Motor neuron (in vitro differentiated cells): ENCODE measurements around the gene RALGAPA2. TPM values are rescaled to one million over a fixed set of nuclear protein-coding genes. Genes with fewer than 3 reads are reported as not detected.

Source experiments
- ATAC-seq, 8 experiments: fragments of 200-7000 bp; cut with Tn5 transposase; replicated peaks in 6 of 8; 2 replicates each; pipeline ENCODE4 v1.8.0; 2021; ENCODE audit warnings: mild to moderate bottlenecking in 8 of 8, moderate library complexity in 8 of 8
- H3K27ac ChIP-seq, 2 donors: fragments of 250-450 bp; sonication (Bioruptor Pico); 2 replicates each; pipeline ENCODE4 v1.9.0; 2021; ENCODE audit warnings: antibody characterized with exemption in 2 of 2, mild to moderate bottlenecking in 2 of 2, moderate library complexity in 1 of 2
- H3K4me1 ChIP-seq, 2 donors: fragments of 250-450 bp; sonication (Bioruptor Pico); replicated peaks in 1 of 2; 2 replicates each; pipeline ENCODE4 v1.6.1; 2021; ENCODE audit warnings: antibody characterized with exemption in 2 of 2, mild to moderate bottlenecking in 2 of 2, moderate library complexity in 1 of 2
- H3K4me3 ChIP-seq, 5 donors: fragments of 250-450 bp; sonication (Bioruptor Pico); 2 replicates each; pipeline ENCODE4 v1.9.0; 2021; ENCODE audit warnings: antibody characterized with exemption in 5 of 5, mild to moderate bottlenecking in 5 of 5, moderate library complexity in 4 of 5
- WGBS, 10 experiments: fragments of 450-650 bp; shearing (Covaris generic); methylation state at CpG; one replicate each; pipeline ENCODE4 v1.0.0; 2022; 5-methylcytosine and 5-hydroxymethylcytosine counted together
- in situ Hi-C, 9 experiments: fragments of 400-800 bp; cut with MboI; loops; one replicate each; pipeline ENCODE4 v1.15.0; 2021; ENCODE audit warnings: low sequenced_read_pairs in 9 of 9, low pct_unique_long_range_greater_than_20kb in 2 of 9; ENCODE audit not compliant: unreplicated experiment in 9 of 9
- total RNA-seq, 8 experiments: library from RNA; unstranded; fragments of 300-600 nt; gene quantifications; 2 replicates each; pipeline versions ENCODE4 v1.2.3 to v1.2.4, GENCODE V29; 2022

Gene RALGAPA2
- total RNA-seq, 8 experiments from 2014 or later = 10.7 to 67.4 (median 20.2) TPM

DNA sequence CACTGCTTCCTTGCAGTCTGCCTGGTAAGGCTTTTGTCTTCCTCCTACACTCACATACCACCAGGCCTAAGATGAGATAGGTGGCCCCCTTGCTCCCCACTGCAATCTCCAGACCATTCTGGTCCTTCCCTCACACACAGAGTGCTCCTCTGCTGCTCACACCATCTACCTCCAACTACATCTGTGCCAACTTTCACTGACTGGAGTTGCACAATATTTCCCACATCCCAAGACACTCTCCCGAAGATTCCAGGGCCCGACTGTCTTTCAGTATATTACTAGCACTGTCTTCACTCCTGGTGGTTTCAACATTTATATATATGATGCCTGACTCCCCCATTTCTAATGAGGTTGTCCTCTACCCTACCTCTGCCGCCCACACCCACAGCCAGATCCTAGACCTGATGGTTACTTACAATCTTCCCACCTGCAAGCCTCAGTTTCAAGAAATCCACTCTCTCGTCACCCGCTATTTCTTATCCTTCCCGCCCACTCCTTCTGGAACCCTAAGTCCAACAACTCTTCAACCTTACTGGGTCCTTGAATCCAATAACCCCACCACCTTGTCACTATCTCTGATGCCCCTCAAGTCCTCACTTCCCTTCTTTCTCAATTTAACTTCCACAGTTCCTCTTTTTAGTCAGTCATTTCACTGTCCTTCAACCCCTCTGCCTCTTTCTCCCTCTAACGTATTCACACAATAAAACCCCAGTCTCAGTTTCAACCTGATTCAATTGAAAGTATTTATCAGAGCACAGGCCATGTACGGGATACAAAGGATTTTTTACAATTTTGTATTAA, 21.6 kb downstream of the RALGAPA2 start:
- in situ Hi-C loops = no loop called here
- Histone ChIP-seq H3K4me1 (no peaks in the 10 kb centered on the region), H3K27ac (no peak overlapping the region), H3K4me3 (no peak overlapping the region)
- 71 to 100% (median 90%) methylated on average over 4 to 8 of the region's 8 CpGs for WGBS, 10 experiments
- no peak for ATAC-seq

DNA sequence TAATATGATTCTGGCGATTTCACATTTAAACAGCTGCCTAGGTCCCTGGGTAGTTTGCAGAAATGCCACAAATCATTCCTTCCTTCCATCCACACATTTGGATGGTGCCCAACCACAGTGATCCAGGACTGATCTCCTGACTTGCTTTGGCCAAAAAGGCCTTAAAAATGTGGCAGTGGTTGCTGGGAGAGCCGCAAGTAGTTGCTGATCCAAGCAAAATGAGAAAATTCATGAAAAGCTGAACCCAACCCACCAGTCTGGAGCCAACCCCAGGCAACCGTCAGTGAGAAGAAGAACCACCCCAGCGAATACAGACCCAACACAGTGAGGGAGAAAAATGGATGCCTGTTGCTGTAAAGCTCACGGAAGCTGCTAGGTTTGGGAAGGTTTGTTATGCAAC, 25.1 kb downstream of the RALGAPA2 start:
- no peak for ATAC-seq
- in situ Hi-C loops = no loop called here
- Histone ChIP-seq H3K4me3 (no peak overlapping the region), H3K27ac (no peak overlapping the region), H3K4me1 (no peaks in the 10 kb centered on the region)
- 63 to 100% (median 84%) methylated on average over 1 to 4 of the region's 5 CpGs; no CpG with 5 or more reads in 1 of the 10 experiments for WGBS, 10 experiments

DNA sequence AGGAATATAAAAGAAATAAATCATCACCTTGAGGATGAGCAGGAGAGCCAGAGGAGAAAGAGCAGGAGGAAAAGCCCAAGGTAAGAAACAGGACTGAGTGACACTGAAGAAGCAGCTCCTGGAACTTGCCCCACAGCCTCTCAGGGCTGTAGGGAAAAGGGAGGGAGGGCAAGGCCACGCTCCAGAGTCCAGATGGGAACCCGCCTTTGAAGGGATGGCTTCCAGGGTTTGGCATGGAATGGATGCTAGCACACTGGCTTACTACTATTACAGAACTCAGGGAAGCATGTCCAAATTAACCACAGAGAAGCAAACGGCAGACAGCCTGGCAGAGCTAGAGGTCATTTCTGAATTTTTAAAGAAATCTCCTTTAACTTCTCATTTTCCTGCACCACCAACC, 26.8 kb downstream of the RALGAPA2 start:
- no peak for ATAC-seq
- in situ Hi-C loops = no loop called here
- no peaks in the 10 kb centered on the region for H3K4me1 ChIP-seq
- H3K4me3 ChIP-seq = no peak overlapping the region
- no peak overlapping the region for H3K27ac ChIP-seq
- 17 to 100% (median 82%) methylated on average over 1 to 2 of the region's 3 CpGs; no CpG with 5 or more reads in 3 of the 10 experiments for WGBS, 10 experiments

DNA sequence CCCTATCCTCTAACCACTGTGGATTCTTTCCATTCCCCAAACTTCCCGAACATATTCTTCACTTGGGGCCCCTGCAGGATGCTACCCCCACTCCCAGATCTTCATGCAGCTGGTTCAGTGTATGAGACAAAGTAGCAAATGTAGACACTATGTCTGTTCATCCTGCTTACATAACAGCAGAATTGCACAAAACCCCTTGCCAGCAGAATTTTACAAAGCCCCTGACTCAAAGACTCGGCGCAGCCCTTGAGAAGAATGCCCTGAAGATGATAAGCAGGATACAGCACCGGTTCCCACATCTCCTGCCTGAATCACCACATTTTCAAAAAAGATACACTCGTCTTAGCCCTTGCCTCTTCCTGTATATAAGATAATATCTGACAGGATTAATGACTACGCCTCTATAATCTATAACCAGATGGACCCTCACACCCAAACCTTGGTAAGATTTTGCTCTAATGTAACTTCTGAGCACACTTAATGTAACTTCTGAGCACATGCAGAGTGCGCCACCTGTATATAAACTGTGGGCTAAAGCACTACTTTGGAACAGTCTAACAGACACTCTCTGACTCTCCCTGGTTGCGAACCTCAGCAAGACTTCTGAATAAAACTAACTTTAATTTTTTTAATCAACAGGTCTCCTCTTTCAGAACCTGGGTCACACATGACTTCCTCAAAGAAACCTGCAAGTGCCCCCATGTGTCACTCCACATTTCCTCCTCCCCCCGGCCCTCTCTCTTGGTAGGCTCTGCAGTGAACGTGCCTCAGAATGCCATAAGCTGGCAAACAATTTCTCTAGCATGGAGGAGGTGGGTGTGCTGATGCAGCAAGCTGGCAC, 28.7 kb downstream of the RALGAPA2 start:
- ATAC-seq = no peak
- Histone ChIP-seq H3K4me3 (no peak overlapping the region), H3K27ac (no peak overlapping the region), H3K4me1 (no peaks in the 10 kb centered on the region)
- WGBS, 10 experiments = 66 to 100% (median 91%) methylated on average over 1 to 9 of the region's 10 CpGs; no CpG with 5 or more reads in 2 of the 10 experiments
- in situ Hi-C loops = no loop called here

DNA sequence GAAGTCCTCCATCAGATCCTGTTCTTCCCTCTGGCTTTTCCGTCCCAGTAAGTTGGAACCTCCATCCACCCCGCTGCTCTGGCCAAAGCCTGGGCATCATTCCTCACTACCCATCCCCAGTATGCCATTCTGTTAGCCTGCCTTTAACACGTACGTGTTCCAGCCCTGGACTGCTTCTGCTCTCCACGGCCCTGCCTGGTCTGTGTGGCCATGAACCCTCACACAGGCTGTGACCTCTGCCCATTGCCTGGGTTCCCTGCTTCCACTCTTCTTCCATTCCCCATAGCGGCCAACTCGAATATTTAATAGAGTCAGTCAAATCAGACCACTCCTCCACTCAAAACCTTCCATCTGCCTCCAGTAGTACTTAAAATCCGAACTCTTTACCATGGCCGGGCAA, 29.4 kb downstream of the RALGAPA2 start:
- Histone ChIP-seq H3K4me3 (no peak overlapping the region), H3K27ac (no peak overlapping the region), H3K4me1 (no peaks in the 10 kb centered on the region)
- 71 to 100% (median 94%) methylated on average over 1 to 8 of the region's 9 CpGs; no CpG with 5 or more reads in 1 of the 10 experiments for WGBS, 10 experiments
- ATAC-seq = no peak
- in situ Hi-C loops = no loop called here

DNA sequence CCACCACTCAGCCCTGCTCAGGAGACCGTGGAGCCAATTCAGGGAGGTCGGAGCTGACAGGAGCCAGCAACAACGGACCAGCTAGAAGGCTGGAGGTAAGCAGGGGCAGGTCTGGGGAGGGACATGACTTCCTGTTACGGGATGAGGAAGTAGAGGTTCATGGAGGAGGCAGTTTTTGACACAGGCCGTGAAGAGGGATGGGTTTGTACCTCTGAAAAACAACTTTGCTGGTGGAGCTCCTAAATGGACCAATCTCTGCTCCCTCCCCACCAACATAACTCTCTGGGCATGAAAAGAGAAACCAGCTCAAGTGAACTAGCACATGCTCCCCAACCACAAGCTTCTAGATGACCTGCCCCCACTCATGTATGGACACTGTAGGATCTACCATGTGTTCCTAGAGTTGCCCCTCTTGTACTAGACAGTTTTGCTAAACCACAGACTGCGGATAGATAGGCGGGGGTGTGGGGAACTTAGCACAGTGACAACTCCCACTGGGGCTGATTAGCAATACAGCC, 31.4 kb downstream of the RALGAPA2 start:
- WGBS, 10 experiments = 71 to 100% (median 83%) methylated on average over 1 to 7 of the region's 7 CpGs; no CpG with 5 or more reads in 2 of the 10 experiments
- ATAC-seq = no peak
- H3K4me1 ChIP-seq = no peaks in the 10 kb centered on the region
- in situ Hi-C loops = no loop called here
- no peak overlapping the region for H3K27ac ChIP-seq
- no peak overlapping the region for H3K4me3 ChIP-seq

DNA sequence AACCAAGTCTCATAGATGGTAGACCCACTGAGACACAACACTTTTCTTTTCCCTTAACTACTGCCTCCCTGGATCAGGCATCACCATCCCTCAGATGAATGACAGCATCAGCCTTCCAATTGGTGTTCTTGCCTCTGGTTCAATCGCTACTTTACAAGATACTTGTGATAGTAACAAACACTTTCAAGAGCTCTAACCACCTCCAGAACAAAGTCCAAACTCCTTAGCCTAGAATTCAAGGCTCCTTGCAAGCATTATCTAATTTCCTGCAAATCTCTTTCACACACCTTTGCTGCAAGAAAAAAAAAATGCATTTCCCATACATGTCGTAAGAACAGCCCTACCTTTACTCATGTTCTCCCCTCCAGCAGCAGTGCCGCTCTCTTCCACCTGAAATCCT, 33.1 kb downstream of the RALGAPA2 start:
- 47 to 100% (median 94%) methylated on average over 2 to 3 of the region's 3 CpGs; no CpG with 5 or more reads in 2 of the 10 experiments for WGBS, 10 experiments
- H3K4me3 ChIP-seq = no peak overlapping the region
- in situ Hi-C loops = loop anchor here in 1 of 9 experiments (10.0 kb wide), 1 partner anchor 145 kb away; no protein-coding TSS in a partner anchor

DNA sequence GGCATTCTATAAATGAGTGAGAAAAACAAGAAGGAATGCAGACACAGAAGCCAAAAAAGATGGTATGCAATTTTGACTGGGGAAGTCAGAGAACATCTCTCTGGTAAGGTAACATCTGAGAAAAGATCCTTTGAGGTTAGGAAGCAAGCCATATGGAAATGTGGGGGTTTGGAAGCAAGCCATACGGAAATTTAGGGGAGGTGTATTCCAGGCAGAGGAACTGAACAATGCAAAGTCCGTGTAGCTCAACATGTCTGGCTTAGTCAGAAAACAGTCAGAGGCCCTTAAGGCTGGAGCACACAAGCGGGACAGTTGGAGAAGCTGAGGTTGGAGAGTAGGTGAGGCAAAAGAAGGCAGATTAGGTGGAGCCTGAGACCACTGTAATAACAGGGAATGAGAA, 35.3 kb downstream of the RALGAPA2 start:
- peak in 3 of 8 experiments; percentile 94 to 98 (median 98) for ATAC-seq
- Histone ChIP-seq H3K27ac (no peak overlapping the region), H3K4me3 (no peak overlapping the region), H3K4me1 (no peaks in the 10 kb centered on the region)
- in situ Hi-C loops = loop anchor here in 1 of 9 experiments (10.0 kb wide), 1 partner anchor 148 kb away; no protein-coding TSS in a partner anchor
- 0 to 100% (median 53%) methylated on average over 1 to 3 of the region's 3 CpGs; no CpG with 5 or more reads in 2 of the 10 experiments for WGBS, 10 experiments

More for the DNA sequence above, 33.1 kb downstream of the RALGAPA2 start:
- H3K4me1 ChIP-seq = no peaks in the 10 kb centered on the region
- H3K27ac ChIP-seq = no peak overlapping the region
- ATAC-seq = no peak

DNA sequence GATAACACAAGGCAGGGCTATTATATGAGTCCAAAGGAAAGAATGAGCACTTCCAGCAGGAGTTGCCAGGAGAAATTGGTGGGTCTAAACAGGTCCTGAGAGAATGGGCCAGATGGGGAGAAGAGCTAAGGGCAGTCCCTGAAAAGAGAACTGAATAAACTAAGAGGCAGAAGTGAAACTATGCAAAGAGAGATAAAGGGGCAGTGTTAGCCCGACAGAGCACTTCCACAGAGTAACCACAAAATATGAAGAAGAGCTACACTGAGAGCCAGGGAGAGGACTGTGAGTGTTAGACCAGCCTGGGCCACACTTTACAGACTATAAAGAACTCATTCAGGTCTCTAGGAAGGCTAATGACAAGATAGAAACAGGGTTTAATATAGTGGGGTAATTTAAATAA, 43.8 kb downstream of the RALGAPA2 start:
- Histone ChIP-seq H3K27ac (no peak overlapping the region), H3K4me1 (peaks cover 0 to 16% of the 10 kb centered on the region in 2 donors), H3K4me3 (no peak overlapping the region)
- 50 to 100% (median 80%) methylated on average over 1 of the region's 1 CpG; no CpG with 5 or more reads in 5 of the 10 experiments for WGBS, 10 experiments
- in situ Hi-C loops = loop anchor here in 3 of 9 experiments (25.0 kb wide), 2 partner anchors 144 to 169 kb away; no protein-coding TSS in a partner anchor
- ATAC-seq = peak in 3 of 8 experiments; percentile 22 to 55 (median 47)

DNA sequence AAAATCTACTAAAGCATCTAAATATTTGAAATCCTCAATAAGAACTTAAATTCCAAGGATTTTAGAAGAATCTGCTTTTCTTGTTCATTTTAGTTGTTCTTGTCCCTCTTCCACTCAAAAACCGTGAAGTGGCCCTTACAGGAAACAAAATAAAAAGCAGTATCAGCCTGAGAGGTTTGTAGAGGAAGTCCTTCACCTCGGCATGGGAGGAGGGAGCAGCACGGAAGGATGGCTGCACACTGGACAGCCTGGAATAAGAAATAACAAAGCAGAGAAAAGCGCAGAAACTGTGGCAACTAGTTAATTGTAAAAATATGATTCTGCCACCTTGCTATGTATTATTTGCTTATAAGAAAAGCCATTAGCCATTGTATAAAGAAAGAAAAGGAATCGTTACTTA, 46.1 kb downstream of the RALGAPA2 start:
- no peak overlapping the region for H3K4me3 ChIP-seq
- ATAC-seq = no peak

DNA sequence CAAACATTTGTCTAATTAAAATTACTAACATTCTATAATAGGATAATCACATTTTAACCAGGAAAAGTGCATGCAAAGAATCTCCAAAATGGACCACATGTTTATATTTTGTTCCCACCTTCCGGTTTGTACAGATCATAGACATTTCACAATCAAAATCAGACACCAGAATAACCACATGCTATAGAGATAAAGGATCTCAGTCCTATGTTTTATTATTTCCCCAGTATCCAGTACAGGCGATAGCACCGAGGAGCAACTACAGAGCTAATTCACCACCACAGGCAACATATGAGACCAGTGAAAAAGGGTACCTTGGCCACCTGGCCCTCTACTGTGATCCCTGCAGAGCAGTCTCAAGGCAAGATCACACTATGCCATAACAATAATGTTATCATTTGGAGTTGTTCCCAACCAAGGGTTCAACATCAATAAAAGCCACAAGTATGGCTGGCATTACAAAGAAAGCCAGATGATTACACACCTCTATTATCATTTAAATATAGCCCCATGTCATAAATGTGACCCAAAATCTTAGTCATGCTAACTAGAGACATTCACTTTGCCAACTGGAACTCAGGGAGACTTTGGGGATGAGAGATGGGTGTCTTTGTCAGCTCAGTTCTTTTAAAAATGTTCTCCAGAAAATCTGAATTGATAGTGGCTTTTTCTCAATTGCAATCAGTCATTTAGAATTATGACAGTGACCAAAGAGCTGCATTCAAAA, 46.7 kb downstream of the RALGAPA2 start:
- 65 to 100% (median 100%) methylated on average over 1 to 3 of the region's 3 CpGs; no CpG with 5 or more reads in 1 of the 10 experiments for WGBS, 10 experiments
- Histone ChIP-seq H3K4me3 (no peak overlapping the region), H3K27ac (no peak overlapping the region), H3K4me1 (peaks cover 0 to 16% of the 10 kb centered on the region in 2 donors)
- in situ Hi-C loops = loop anchor here in 3 of 9 experiments (25.0 kb wide), 2 partner anchors 147 to 172 kb away; no protein-coding TSS in a partner anchor
- ATAC-seq = peak in 1 of 8 experiments; percentile 14

More for the DNA sequence above, 46.1 kb downstream of the RALGAPA2 start:
- in situ Hi-C loops = loop anchor here in 3 of 9 experiments (25.0 kb wide), 2 partner anchors 146 to 171 kb away; no protein-coding TSS in a partner anchor
- Histone ChIP-seq H3K27ac (no peak overlapping the region), H3K4me1 (peaks cover 0 to 16% of the 10 kb centered on the region in 2 donors)
- WGBS, 10 experiments = 17 to 69% (median 37%) methylated on average over 1 to 5 of the region's 5 CpGs
